ENCODE data around the gene TSC22D1.
"Not testable (repeated sequence)": the region's sequence is repeated elsewhere in the genome, so short reads cannot be mapped to it uniquely, and the experiment has no call there.

Gene TSC22D1

GRCh38 chr13:44566601-44567000, 9.5 kb downstream of the TSC22D1 start:
- no peak for DNase-seq

- DNase-seq, result no peak
Observed at GRCh38 chr13:44565881-44566280, 10.2 kb downstream of the TSC22D1 start.

- no peak for DNase-seq
Observed at GRCh38 chr13:44564936-44565335, 11.2 kb downstream of the TSC22D1 start.

- DNase-seq, result not testable (repeated sequence)
Observed at GRCh38 chr13:44562853-44563252, 13.3 kb downstream of the TSC22D1 start.

GRCh38 chr13:44561351-44561750, 14.8 kb downstream of the TSC22D1 start:
- no peak for DNase-seq

- no peak for DNase-seq
Observed at GRCh38 chr13:44557986-44558385, 18.1 kb downstream of the TSC22D1 start.

- no peak for DNase-seq
Observed at GRCh38 chr13:44555207-44555606, 20.9 kb downstream of the TSC22D1 start.

GRCh38 chr13:44549476-44549875, 26.7 kb downstream of the TSC22D1 start:
- DNase-seq, result no peak

GRCh38 chr13:44546164-44546563, 30.0 kb downstream of the TSC22D1 start:
- DNase-seq, result no peak

- DNase-seq, result no peak
Observed at GRCh38 chr13:44543369-44543768, 32.8 kb downstream of the TSC22D1 start.

GRCh38 chr13:44542361-44542760, 33.8 kb downstream of the TSC22D1 start:
- DNase-seq, result no peak

GRCh38 chr13:44541601-44542000, 34.5 kb downstream of the TSC22D1 start:
- no peak for DNase-seq

- no peak for DNase-seq
Observed at GRCh38 chr13:44540761-44541434, 35.2 kb downstream of the TSC22D1 start.

- no peak for DNase-seq
Observed at GRCh38 chr13:44537248-44537647, 38.9 kb downstream of the TSC22D1 start.

GRCh38 chr13:44523146-44524015, 52.7 kb downstream of the TSC22D1 start:
- DNase-seq, result no peak

GRCh38 chr13:44519642-44520041, 56.5 kb downstream of the TSC22D1 start:
- DNase-seq, result no peak

GRCh38 chr13:44516771-44517170, 59.4 kb downstream of the TSC22D1 start:
- no peak for DNase-seq

- DNase-seq, result no peak
Observed at GRCh38 chr13:44514278-44514677, 61.9 kb downstream of the TSC22D1 start.

- DNase-seq, result not testable (repeated sequence)
Observed at GRCh38 chr13:44509853-44510252, 66.3 kb downstream of the TSC22D1 start.

- DNase-seq, result no peak
Observed at GRCh38 chr13:44508562-44509077, 67.5 kb downstream of the TSC22D1 start.

GRCh38 chr13:44507639-44508038, 68.5 kb downstream of the TSC22D1 start:
- DNase-seq, result no peak

- DNase-seq, result no peak
Observed at GRCh38 chr13:44506719-44507118, 69.4 kb downstream of the TSC22D1 start.

- no peak for DNase-seq
Observed at GRCh38 chr13:44506251-44506650, 69.9 kb downstream of the TSC22D1 start.

GRCh38 chr13:44504116-44504515, 72.0 kb downstream of the TSC22D1 start:
- DNase-seq, result no peak

All from cerebellar nuclear complex (tissue), 1 donor.